HL-60/S4 (cell line): ENCODE data around the gene KXD1.
"Not testable (repeated sequence)": the region's sequence is repeated elsewhere in the genome, so short reads cannot be mapped to it uniquely, and the experiment has no call there.

Experiments
- in situ Hi-C: fragments of 300-500 bp; cut with MboI; formaldehyde crosslinking; loops from 2 replicates; pipeline ENCODE4 v1.14.3; 2022; ENCODE audit warnings: low sequenced_read_pairs

The KXD1 gene

GRCh38 chr19:18599485-18599884 lies 41.8 kb downstream of the KXD1 start:
- in situ Hi-C loops: no loop called here

GRCh38 chr19:18600692-18601397 lies 43.2 kb downstream of the KXD1 start:
- in situ Hi-C loops: not testable (repeated sequence)

DNA sequence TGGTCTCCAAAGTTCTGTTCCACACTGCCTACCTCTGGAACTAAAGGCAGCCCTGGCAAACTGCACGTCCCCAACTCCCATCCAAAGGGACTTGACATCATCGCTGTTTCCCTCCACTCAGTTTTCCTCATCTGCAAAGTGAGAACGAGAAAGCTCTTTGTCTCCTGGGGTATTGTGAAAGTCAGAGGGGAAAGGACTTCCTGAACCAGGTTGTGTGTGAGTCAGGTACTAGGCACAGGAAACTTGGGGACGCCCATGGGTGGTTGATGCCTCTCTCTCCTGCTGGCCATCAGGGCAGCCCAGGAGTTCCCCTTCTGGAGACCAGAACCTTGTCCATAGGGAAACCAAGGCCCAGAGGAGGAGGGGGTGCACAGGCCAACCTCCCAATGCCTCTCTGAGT lies 44.2 kb downstream of the KXD1 start:
- in situ Hi-C loops: no loop called here

- in situ Hi-C loops: no loop called here
Measured at GRCh38 chr19:18603255-18603957, 45.7 kb downstream of the KXD1 start.

GRCh38 chr19:18603958-18604819 lies 46.5 kb downstream of the KXD1 start:
- in situ Hi-C loops: no loop called here

GRCh38 chr19:18604820-18605159 lies 47.1 kb downstream of the KXD1 start:
- in situ Hi-C loops: no loop called here

GRCh38 chr19:18605196-18605545 lies 47.5 kb downstream of the KXD1 start:
- in situ Hi-C loops: no loop called here

DNA sequence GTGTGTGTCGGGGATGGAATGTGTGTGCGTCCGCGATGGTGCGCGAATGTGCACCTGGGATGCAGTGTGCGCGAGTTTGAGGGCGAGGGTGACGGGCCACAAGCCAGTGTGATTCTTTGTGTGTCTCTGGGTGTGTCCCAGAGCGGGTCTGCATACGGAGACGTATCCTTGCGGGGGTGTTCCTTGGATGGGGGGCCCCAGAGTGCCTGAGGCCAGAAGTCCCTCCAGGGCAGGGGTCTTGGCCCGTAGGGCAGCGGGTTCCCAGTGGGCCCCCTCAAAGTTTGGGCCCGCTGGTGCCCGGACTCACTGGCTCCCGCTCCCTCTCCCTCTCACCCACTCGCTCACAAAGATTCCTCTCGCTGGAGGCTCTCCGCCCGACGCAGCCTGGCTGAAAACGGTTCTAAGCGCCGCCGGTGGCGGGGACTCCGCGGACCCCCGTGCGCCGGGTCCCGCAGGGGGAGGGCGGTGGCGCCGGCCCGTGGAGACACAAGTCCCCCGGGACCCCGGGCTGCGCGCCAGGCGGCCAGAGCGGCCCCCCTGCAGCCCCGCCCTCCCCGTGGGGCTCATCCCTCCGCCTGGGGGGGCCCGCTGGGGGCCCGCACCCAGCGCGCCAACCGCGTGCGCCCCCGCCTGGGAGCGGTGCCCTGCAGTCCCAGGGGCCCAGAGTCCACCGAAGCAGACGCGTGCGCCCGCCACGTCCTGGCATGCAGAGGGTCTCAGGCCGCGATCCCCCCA lies 48.0 kb downstream of the KXD1 start:
- in situ Hi-C loops: no loop called here

DNA sequence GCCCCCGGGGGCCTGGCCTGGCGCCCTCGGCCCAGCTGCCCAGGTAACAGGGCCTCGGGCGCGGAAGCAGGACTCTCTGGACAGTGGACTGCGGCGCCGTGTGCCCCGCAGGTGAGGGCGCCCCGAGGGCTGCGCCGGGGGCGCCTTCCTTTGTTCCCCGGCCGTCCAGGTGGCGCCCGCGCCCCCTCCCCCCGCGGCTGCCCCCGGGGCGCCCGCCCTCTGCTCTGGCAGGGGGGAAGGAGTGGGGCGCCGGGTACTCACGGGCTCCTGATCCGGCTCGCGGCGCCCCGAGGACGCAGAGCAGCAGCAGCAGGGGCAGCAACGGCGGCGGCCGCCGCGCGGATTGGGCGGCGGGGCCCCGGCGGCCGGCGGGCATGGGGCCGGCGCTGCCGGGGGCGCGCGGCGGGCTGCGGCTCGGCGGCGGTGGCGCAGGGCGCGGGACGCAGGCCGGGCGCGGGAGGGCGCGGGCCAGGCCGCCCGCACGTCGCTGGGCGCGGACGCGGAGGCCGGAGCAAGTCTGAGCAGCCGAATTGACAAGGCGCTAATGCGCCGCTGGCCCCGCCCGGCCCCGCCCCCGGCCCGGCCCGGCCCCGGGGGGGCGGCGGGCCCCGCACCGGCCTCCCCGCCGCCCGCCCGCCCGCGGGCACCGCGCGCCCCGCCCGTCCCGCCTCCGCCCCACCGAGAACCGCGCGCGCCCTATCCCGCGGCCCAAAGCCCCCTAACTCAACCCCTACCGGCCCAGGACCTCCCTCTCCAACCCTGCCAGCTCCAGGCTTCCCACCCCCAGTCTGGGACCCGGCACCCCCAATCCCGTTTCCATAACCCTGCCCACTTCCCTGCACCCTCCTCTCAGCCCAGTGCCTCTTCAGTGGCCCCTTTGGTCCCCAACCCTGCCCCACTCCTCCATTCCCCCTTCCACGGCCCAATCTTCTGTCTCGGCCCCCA lies 48.9 kb downstream of the KXD1 start, which contains the start of gene CRLF1:
Gene CRLF1 (minus strand): TSS at position 519 of the 945 bp plus-strand sequence. CDS start 143 bp downstream, at position 376.
- in situ Hi-C loops: no loop called here

DNA sequence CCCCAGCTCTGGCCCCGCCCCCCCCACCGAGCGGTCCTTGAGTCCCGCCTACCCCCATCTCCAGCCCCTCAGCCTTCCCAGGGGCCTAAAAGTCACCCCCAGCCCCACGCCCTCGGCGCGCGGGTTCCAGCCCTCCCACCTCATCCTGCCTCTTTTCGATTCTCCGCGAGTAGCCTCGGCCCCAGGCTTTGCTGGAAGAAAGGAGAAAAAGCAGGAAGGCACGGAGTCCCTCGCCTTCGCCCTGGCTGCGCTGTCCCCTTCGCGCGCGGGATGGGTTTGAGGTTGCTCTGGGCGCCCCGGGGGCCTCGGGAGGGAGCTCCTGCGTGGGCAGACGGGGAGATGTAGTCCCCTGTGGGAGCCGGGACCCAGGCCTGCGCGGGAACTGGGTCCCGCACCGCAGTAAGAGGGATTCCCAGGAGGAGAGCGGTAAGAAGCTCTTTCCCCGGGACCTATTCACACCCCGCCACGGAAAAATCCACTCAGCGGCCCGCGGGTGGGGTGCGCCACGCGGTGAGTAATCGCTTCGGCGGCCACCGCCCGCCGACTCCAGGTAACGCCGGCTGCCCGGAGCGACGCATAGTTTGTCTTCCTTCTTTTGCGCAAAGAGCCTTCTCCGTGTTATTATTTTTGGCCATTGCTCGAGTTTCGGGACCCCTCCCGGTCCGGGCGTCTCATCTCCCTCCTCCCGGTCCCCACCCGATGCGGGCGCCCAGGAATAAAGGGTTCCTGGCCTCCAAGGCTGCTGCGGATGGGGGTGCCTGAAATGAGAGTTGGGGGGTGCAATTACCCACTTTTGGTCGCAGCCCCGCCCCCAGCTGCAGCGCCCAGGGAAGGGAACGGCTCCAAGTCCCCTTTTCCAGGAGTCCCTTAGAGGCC lies 49.8 kb downstream of the KXD1 start:
- in situ Hi-C loops: no loop called here

DNA sequence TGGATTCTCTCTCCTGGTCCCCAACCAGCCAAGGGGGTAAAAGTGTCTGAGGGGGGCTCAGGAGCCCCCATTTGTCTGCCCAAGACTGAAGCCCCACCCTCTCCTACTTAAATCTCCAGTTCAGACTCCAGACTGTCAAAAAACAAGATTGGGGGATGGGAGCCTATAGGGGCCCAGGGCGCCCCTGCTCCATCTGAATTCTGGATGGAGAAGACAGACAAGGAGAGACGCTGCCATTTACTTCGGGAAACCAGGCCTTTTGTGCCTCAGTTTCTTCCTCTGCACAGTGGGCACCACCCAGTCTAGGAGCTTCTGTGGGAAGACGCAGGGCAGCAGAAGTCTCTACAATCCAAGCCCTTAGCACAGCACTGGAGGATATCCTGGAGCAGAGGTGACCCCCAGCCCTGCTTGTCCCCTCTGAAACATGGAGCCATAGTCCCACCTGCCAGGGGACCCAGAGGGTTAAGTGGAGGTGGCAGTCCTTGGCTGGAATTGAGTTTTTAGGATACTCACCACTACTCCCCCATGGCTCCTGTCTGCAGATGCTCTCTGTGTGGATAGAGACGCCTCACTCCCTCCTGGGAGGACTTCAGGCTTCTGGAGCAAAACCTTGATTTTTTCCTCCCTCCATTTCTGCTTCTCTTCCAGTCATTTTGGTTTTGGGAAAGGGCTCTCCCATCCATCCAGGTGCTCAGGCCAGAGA lies 50.6 kb downstream of the KXD1 start:
- in situ Hi-C loops: no loop called here

GRCh38 chr19:18608805-18609716 lies 51.4 kb downstream of the KXD1 start:
- in situ Hi-C loops: no loop called here

DNA sequence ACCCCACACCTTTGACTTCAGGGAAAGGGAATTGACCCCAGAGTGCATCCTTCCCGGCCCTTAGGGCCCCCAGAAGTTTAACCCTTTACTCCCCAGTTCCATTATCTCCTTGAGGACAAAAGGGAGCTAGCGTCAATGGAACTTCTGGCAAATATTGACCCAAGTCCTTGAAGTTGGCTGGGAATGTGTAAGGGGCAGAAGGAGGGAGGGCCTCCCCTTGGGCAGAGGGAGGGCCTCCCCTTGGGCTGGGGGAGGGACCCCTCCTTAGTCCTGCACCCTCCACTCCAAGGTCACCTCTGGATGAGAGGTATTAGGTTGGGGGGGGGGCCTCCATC lies 52.0 kb downstream of the KXD1 start:
- in situ Hi-C loops: no loop called here

- in situ Hi-C loops: no loop called here
Measured at GRCh38 chr19:18610245-18610555, 52.5 kb downstream of the KXD1 start.

GRCh38 chr19:18610556-18611326 lies 53.1 kb downstream of the KXD1 start:
- in situ Hi-C loops: no loop called here

GRCh38 chr19:18611327-18612050 lies 53.8 kb downstream of the KXD1 start:
- in situ Hi-C loops: no loop called here
